Endothelial cell of umbilical vein (primary cell): ENCODE results near the gene HES3. TPM values are rescaled to one million over a fixed set of nuclear protein-coding genes. Genes with fewer than 3 reads are reported as not detected.

Experiments used
- BruUV-seq: library from RNA; stranded (reverse); fragments of 400-500 nt; replicated peaks from 2 replicates; lab custom pipeline; 2021; lab: Mats Ljungman, UMichigan
- CTCF ChIA-PET: fragments of 300-600, 350-600 bp; sonication (Branson Sonifier 250); formaldehyde crosslinking; loops from one replicate; lab custom pipeline; 2021; ENCODE audit warnings: antibody characterized with exemption, inconsistent platforms; lab: Charles Lee
- POLR2A ChIA-PET: fragments of 300-600, 350-600 bp; sonication (Branson Sonifier 250); formaldehyde crosslinking; loops from one replicate; lab custom pipeline; 2021; ENCODE audit warnings: antibody characterized with exemption, inconsistent platforms; lab: Charles Lee
- DNase-seq: peaks from one replicate; pipeline ENCODE4 v3.0.0-alpha.2; 2011; ENCODE audit warnings: low read depth, low spot score
- FAIRE-seq: peaks from 2 replicates; lab custom pipeline; 2011; peaks lifted over from hg19 to GRCh38; lab: Jason Lieb, UNC
- H2AFZ ChIP-seq: 2 replicates; pipeline ENCODE4 v1.6.0; 2012; ENCODE audit warnings: low read depth, low read length, control low read depth, inconsistent platforms
- H3K27ac ChIP-seq: 2 replicates; pipeline ENCODE4 v1.5.1; 2011; ENCODE audit warnings: low read depth, mild to moderate bottlenecking, control low read depth, low read length, moderate library complexity; ENCODE audit not compliant: insufficient read depth
- H3K27me3 ChIP-seq, 2 experiments: 2 replicates each; pipeline versions ENCODE4 v1.6.0 to v1.6.1; 2011; ENCODE audit warnings: low read length in 2 of 2, mixed read lengths in 1 of 2; ENCODE audit not compliant: control insufficient read depth in 2 of 2, insufficient read depth in 2 of 2
- H3K36me3 ChIP-seq, 2 experiments: 2 replicates in 1 of 2; 3 replicates in 1 of 2; pipeline ENCODE4 v1.5.1; 2011; ENCODE audit warnings: low read length in 2 of 2, mild to moderate bottlenecking in 1 of 2, moderate library complexity in 1 of 2; ENCODE audit not compliant: control insufficient read depth in 2 of 2, insufficient read depth in 2 of 2; ENCODE audit errors: extremely low read depth in 1 of 2
- H3K4me1 ChIP-seq: 3 replicates; pipeline ENCODE4 v1.5.1; 2011; ENCODE audit warnings: mild to moderate bottlenecking, low read length; ENCODE audit not compliant: control insufficient read depth, insufficient read depth; ENCODE audit errors: extremely low read depth
- H3K4me2 ChIP-seq: 2 replicates; pipeline ENCODE4 v1.6.1; 2011; ENCODE audit warnings: low read length, control low read depth, mixed read lengths; ENCODE audit not compliant: insufficient read depth
- H3K4me3 ChIP-seq, 3 experiments: fragments of 200-600 bp in 1 of 3; sonication (generic), shearing (Covaris generic) in 1 of 3; replicated peaks in 1 of 3; 2 replicates each; pipeline ENCODE4 v1.5.1; 2011 to 2016; ENCODE audit warnings: control low read depth in 3 of 3, low read length in 3 of 3, mild to moderate bottlenecking in 2 of 3, inconsistent platforms in 1 of 3, low read depth in 1 of 3, moderate library complexity in 1 of 3; ENCODE audit not compliant: insufficient read depth in 1 of 3
- H3K79me2 ChIP-seq: 2 replicates; pipeline ENCODE4 v1.6.0; 2012; ENCODE audit warnings: low read length, inconsistent platforms; ENCODE audit not compliant: control insufficient read depth, insufficient read depth
- H3K9ac ChIP-seq: replicated peaks from 2 replicates; pipeline ENCODE3; 2011; ENCODE audit warnings: low read length, control low read depth; ENCODE audit not compliant: insufficient read depth; ENCODE audit errors: extremely low read depth
- H3K9me1 ChIP-seq: replicated peaks from 3 replicates; pipeline ENCODE4 v1.6.0; 2011; ENCODE audit warnings: mild to moderate bottlenecking, low read length; ENCODE audit not compliant: control insufficient read depth, insufficient read depth; ENCODE audit errors: extremely low read depth
- H3K9me3 ChIP-seq: replicated peaks from 2 replicates; pipeline ENCODE4 v1.5.1; 2012; ENCODE audit warnings: low read length, inconsistent platforms; ENCODE audit not compliant: control insufficient read depth, insufficient read depth
- H4K20me1 ChIP-seq: replicated peaks from 2 replicates; pipeline ENCODE3; 2011; ENCODE audit warnings: mild to moderate bottlenecking, low read length; ENCODE audit not compliant: control insufficient read depth, insufficient read depth; ENCODE audit errors: extremely low read depth
- EZH2 ChIP-seq: IDR thresholded peaks from 2 replicates; pipeline ENCODE4 v1.6.1; 2012; ENCODE audit warnings: borderline replicate concordance, low read depth, mild to moderate bottlenecking, moderate library complexity, low read length, inconsistent platforms; ENCODE audit not compliant: severe bottlenecking
- FOS ChIP-seq: IDR thresholded peaks from 2 replicates; pipeline ENCODE4 v1.6.1; 2011; ENCODE audit warnings: mild to moderate bottlenecking, low read length, moderate library complexity, borderline replicate concordance; ENCODE audit not compliant: insufficient read depth
- GATA2 ChIP-seq: IDR thresholded peaks from 2 replicates; pipeline ENCODE4 v1.7.0; 2011; ENCODE audit warnings: low read depth, mild to moderate bottlenecking, moderate library complexity, mixed read lengths, low read length; ENCODE audit not compliant: insufficient read length, insufficient read depth
- JUN ChIP-seq: IDR thresholded peaks from 2 replicates; pipeline ENCODE4 v1.6.1; 2011; ENCODE audit warnings: borderline replicate concordance, low read depth; ENCODE audit not compliant: insufficient read length, insufficient read depth
- MYC ChIP-seq: IDR thresholded peaks from one replicate; pipeline ENCODE4 v1.6.1; 2011; ENCODE audit warnings: mild to moderate bottlenecking, low read depth, low read length
- POLR2A ChIP-seq: IDR thresholded peaks from 2 replicates; pipeline ENCODE4 v1.6.1; 2012; ENCODE audit warnings: low read depth, mild to moderate bottlenecking, control low read depth, low read length
- POLR2AphosphoS5 ChIP-seq: IDR thresholded peaks from 2 replicates; pipeline ENCODE4 v1.6.1; 2012; ENCODE audit warnings: low read depth, mild to moderate bottlenecking, control low read depth, low read length, moderate library complexity; ENCODE audit not compliant: insufficient read depth
- dilution Hi-C: fragments of 300-500 bp; cut with MboI; formaldehyde crosslinking; loops from one replicate; pipeline ENCODE4 v1.15.0; 2019; ENCODE audit warnings: low sequenced_read_pairs; ENCODE audit not compliant: extremely low pct_ligation_motif_present
- intact Hi-C: fragments of 100-400 bp; cut with micrococcal nuclease; formaldehyde crosslinking; loops from one replicate; pipeline ENCODE4 v1.10.0; 2022
- polyA plus RNA-seq, 4 experiments: library from polyadenylated mRNA; depleted of rRNA in 3 of 4; stranded (reverse) in 3 of 4; unstranded in 1 of 4; fragments of >200 nt; gene quantifications; 2 replicates each; pipeline versions ENCODE4 v1.2.1 to v1.2.3, GENCODE V29; 2011 to 2012; ENCODE audit warnings: missing spikeins in 1 of 4
- total RNA-seq: library from RNA; stranded (reverse); gene quantifications from 2 replicates; pipeline ENCODE4 v1.2.3, GENCODE V29; 2021
- TF ChIP-seq, protein P1 (sequence below): IDR thresholded peaks from 2 replicates; pipeline ENCODE4 v1.6.1; 2011; ENCODE audit not compliant: insufficient read depth, insufficient read length
- TF ChIP-seq, protein P2 (sequence below), 2 donors: IDR thresholded peaks; 1 replicate in 1 of 2; 2 replicates in 1 of 2; pipeline ENCODE4 v1.5.1; 2011; ENCODE audit warnings: low read length in 2 of 2, mild to moderate bottlenecking in 2 of 2, moderate library complexity in 2 of 2, control low read depth in 1 of 2, inconsistent platforms in 1 of 2, low read depth in 1 of 2; ENCODE audit not compliant: insufficient read depth in 1 of 2; ENCODE audit errors: extremely low read depth in 1 of 2

The HES3 gene
- total and polyA plus RNA-seq, 2 donors (not counting 3 experiments of a cell fraction or from before 2014, with no cell fraction given) = not detected

DNA sequence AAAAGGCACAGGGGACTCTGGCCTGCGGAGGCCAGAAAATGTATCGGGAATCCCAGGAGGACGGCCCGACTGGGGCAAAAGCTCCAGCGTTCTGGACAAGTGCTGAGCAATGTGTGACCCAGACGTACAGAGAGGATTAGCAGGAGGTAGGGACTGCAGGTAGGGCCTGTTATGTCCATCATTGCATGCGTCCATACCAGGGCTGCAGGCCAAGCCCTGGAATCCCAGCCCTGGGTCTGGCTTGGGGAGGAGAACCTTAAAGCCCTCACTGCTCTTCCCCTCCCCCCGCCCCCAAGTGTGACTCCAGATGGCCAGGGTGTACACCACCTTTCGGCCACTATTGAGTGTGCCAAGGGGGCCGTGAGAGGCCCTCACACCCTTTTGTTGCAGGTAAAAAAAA lies 36.1 kb upstream of the HES3 start:
- Histone ChIP-seq H3K4me2 (no peak overlapping the region), H2AFZ (no peak overlapping the region), H3K9ac (no peak overlapping the region), H3K4me3 (no peak overlapping the region), H3K9me3 (no peaks in the 10 kb centered on the region), H3K79me2 (no peaks in the 10 kb centered on the region), H3K27me3 (peaks cover 6 to 11% of the 10 kb centered on the region in 2 experiments), H3K36me3 (no peaks in the 10 kb centered on the region), H3K4me1 (peaks cover 22% of the 10 kb centered on the region), H3K9me1 (no peaks in the 10 kb centered on the region), H4K20me1 (no peaks in the 10 kb centered on the region), H3K27ac (no peak overlapping the region)
- no TSS peak for BruUV-seq
- DNase-seq = no peak
- no peak for FAIRE-seq
- TF ChIP-seq POLR2AphosphoS5 (no peak), EZH2 (no peak), POLR2A (no peak), JUN (no peak), GATA2 (no peak), FOS (no peak), MYC (no peak)
- TF ChIP-seq, protein P1, sequence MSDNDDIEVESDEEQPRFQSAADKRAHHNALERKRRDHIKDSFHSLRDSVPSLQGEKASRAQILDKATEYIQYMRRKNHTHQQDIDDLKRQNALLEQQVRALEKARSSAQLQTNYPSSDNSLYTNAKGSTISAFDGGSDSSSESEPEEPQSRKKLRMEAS = no peak
- TF ChIP-seq, protein P2, sequence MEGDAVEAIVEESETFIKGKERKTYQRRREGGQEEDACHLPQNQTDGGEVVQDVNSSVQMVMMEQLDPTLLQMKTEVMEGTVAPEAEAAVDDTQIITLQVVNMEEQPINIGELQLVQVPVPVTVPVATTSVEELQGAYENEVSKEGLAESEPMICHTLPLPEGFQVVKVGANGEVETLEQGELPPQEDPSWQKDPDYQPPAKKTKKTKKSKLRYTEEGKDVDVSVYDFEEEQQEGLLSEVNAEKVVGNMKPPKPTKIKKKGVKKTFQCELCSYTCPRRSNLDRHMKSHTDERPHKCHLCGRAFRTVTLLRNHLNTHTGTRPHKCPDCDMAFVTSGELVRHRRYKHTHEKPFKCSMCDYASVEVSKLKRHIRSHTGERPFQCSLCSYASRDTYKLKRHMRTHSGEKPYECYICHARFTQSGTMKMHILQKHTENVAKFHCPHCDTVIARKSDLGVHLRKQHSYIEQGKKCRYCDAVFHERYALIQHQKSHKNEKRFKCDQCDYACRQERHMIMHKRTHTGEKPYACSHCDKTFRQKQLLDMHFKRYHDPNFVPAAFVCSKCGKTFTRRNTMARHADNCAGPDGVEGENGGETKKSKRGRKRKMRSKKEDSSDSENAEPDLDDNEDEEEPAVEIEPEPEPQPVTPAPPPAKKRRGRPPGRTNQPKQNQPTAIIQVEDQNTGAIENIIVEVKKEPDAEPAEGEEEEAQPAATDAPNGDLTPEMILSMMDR (IDR thresholded peaks at IDR 0.05; ENCODE audit: extremely low read depth in 1 of 2, insufficient read depth in 1 of 2, low read depth in 1 of 2, low read length in 2 of 2) = no peak
- ChIA-PET POLR2A (interaction anchor here (0.6 kb wide), 1 partner anchor 38 kb away, joined by 6 read pairs; no protein-coding TSS in a partner anchor), CTCF (interaction anchor here (0.8 to 4.2 kb wide), 5 partner anchors 9 to 155 kb away, joined by 3 to 27 read pairs (median 3); no protein-coding TSS in a partner anchor)
- dilution Hi-C loops (no loop called here), intact Hi-C loops (loop anchor here (1.0 to 2.0 kb wide), 2 partner anchors 185 to 216 kb away; partner anchors contain the start of genes ACOT7 and ESPN)
